ENCODE data around the gene SIRT5.

Gene SIRT5

GRCh38 chr6:13617066-13617465 lies 42.7 kb downstream of the SIRT5 start:
- no peak overlapping the region for H3K27ac ChIP-seq (ENCODE audit: low read depth, low read length)
- peaks cover 3 to 27% (median 23%) of the 10 kb centered on the region in 5 donors for H3K4me1 ChIP-seq (ENCODE audit: control insufficient read depth in 5 of 5, insufficient read depth in 5 of 5, low read length in 5 of 5)
- peak overlapping the region in 1 of 5 donors; percentile 35 for H3K9ac ChIP-seq (ENCODE audit: low read length in 5 of 5)
- H3K9me3 ChIP-seq (ENCODE audit: control insufficient read depth in 5 of 5, low read length in 5 of 5) = no peaks in the 10 kb centered on the region
- no peaks in the 10 kb centered on the region for H3K27me3 ChIP-seq (ENCODE audit: control insufficient read depth in 5 of 5, insufficient read depth in 4 of 5, low read length in 5 of 5)
- H3K4me3 ChIP-seq (ENCODE audit: low read depth in 1 of 5, low read length in 5 of 5) = no peak overlapping the region
- H3K36me3 ChIP-seq (ENCODE audit: control insufficient read depth in 5 of 5, insufficient read depth in 5 of 5, low read length in 5 of 5) = peaks cover 38 to 58% (median 48%) of the 10 kb centered on the region in 5 donors

GRCh38 chr6:13624871-13625288 lies 50.5 kb downstream of the SIRT5 start:
- Histone ChIP-seq H3K36me3 (ENCODE audit: control insufficient read depth in 5 of 5, insufficient read depth in 5 of 5, low read length in 5 of 5) (peaks cover 53 to 85% (median 79%) of the 10 kb centered on the region in 5 donors), H3K9me3 (ENCODE audit: control insufficient read depth in 5 of 5, low read length in 5 of 5) (no peaks in the 10 kb centered on the region), H3K27me3 (ENCODE audit: control insufficient read depth in 5 of 5, insufficient read depth in 4 of 5, low read length in 5 of 5) (no peaks in the 10 kb centered on the region), H3K4me1 (ENCODE audit: control insufficient read depth in 5 of 5, insufficient read depth in 5 of 5, low read length in 5 of 5) (no peaks in the 10 kb centered on the region), H3K9ac (ENCODE audit: low read length in 5 of 5) (no peak overlapping the region), H3K4me3 (ENCODE audit: low read depth in 1 of 5, low read length in 5 of 5) (no peak overlapping the region), H3K27ac (ENCODE audit: low read depth, low read length) (no peak overlapping the region)

- no peaks in the 10 kb centered on the region for H3K27me3 ChIP-seq (ENCODE audit: control insufficient read depth in 5 of 5, insufficient read depth in 4 of 5, low read length in 5 of 5)
- H3K4me1 ChIP-seq (ENCODE audit: control insufficient read depth in 5 of 5, insufficient read depth in 5 of 5, low read length in 5 of 5) = peaks cover 0 to 6% (median 3%) of the 10 kb centered on the region in 5 donors
- H3K9ac ChIP-seq (ENCODE audit: low read length in 5 of 5) = no peak overlapping the region
- H3K27ac ChIP-seq (ENCODE audit: low read depth, low read length) = no peak overlapping the region
- H3K36me3 ChIP-seq (ENCODE audit: control insufficient read depth in 5 of 5, insufficient read depth in 5 of 5, low read length in 5 of 5) = peaks cover 34 to 65% (median 52%) of the 10 kb centered on the region in 5 donors
- H3K9me3 ChIP-seq (ENCODE audit: control insufficient read depth in 5 of 5, low read length in 5 of 5) = no peaks in the 10 kb centered on the region
- no peak overlapping the region for H3K4me3 ChIP-seq (ENCODE audit: low read depth in 1 of 5, low read length in 5 of 5)
These were observed 55.2 kb downstream of the SIRT5 start for GRCh38 chr6:13629459-13630116.

GRCh38 chr6:13630499-13630898 lies 56.1 kb downstream of the SIRT5 start:
- H3K9me3 ChIP-seq (ENCODE audit: control insufficient read depth in 5 of 5, low read length in 5 of 5) = no peaks in the 10 kb centered on the region
- no peaks in the 10 kb centered on the region for H3K27me3 ChIP-seq (ENCODE audit: control insufficient read depth in 5 of 5, insufficient read depth in 4 of 5, low read length in 5 of 5)
- H3K9ac ChIP-seq (ENCODE audit: low read length in 5 of 5) = no peak overlapping the region
- H3K4me1 ChIP-seq (ENCODE audit: control insufficient read depth in 5 of 5, insufficient read depth in 5 of 5, low read length in 5 of 5) = peaks cover 0 to 6% (median 3%) of the 10 kb centered on the region in 5 donors
- no peak overlapping the region for H3K27ac ChIP-seq (ENCODE audit: low read depth, low read length)
- no peak overlapping the region for H3K4me3 ChIP-seq (ENCODE audit: low read depth in 1 of 5, low read length in 5 of 5)
- peaks cover 27 to 56% (median 44%) of the 10 kb centered on the region in 5 donors for H3K36me3 ChIP-seq (ENCODE audit: control insufficient read depth in 5 of 5, insufficient read depth in 5 of 5, low read length in 5 of 5)

- peaks cover 0 to 6% (median 3%) of the 10 kb centered on the region in 5 donors for H3K4me1 ChIP-seq (ENCODE audit: control insufficient read depth in 5 of 5, insufficient read depth in 5 of 5, low read length in 5 of 5)
- no peaks in the 10 kb centered on the region for H3K27me3 ChIP-seq (ENCODE audit: control insufficient read depth in 5 of 5, insufficient read depth in 4 of 5, low read length in 5 of 5)
- H3K27ac ChIP-seq (ENCODE audit: low read depth, low read length) = no peak overlapping the region
- H3K9me3 ChIP-seq (ENCODE audit: control insufficient read depth in 5 of 5, low read length in 5 of 5) = no peaks in the 10 kb centered on the region
- H3K4me3 ChIP-seq (ENCODE audit: low read depth in 1 of 5, low read length in 5 of 5) = no peak overlapping the region
- H3K36me3 ChIP-seq (ENCODE audit: control insufficient read depth in 5 of 5, insufficient read depth in 5 of 5, low read length in 5 of 5) = peaks cover 28 to 45% (median 44%) of the 10 kb centered on the region in 5 donors
- H3K9ac ChIP-seq (ENCODE audit: low read length in 5 of 5) = no peak overlapping the region
These were observed 58.9 kb downstream of the SIRT5 start for GRCh38 chr6:13633343-13633742.

- Histone ChIP-seq H3K36me3 (ENCODE audit: control insufficient read depth in 5 of 5, insufficient read depth in 5 of 5, low read length in 5 of 5) (peaks cover 27 to 45% (median 35%) of the 10 kb centered on the region in 5 donors), H3K4me3 (ENCODE audit: low read depth in 1 of 5, low read length in 5 of 5) (no peak overlapping the region), H3K27ac (ENCODE audit: low read depth, low read length) (no peak overlapping the region), H3K9ac (ENCODE audit: low read length in 5 of 5) (peak overlapping the region in 1 of 5 donors; percentile 4), H3K4me1 (ENCODE audit: control insufficient read depth in 5 of 5, insufficient read depth in 5 of 5, low read length in 5 of 5) (peaks cover 0 to 6% (median 3%) of the 10 kb centered on the region in 5 donors), H3K27me3 (ENCODE audit: control insufficient read depth in 5 of 5, insufficient read depth in 4 of 5, low read length in 5 of 5) (no peaks in the 10 kb centered on the region), H3K9me3 (ENCODE audit: control insufficient read depth in 5 of 5, low read length in 5 of 5) (no peaks in the 10 kb centered on the region)
These were observed 61.7 kb downstream of the SIRT5 start for GRCh38 chr6:13635948-13636658.

GRCh38 chr6:13638014-13638413 lies 63.6 kb downstream of the SIRT5 start:
- Histone ChIP-seq H3K4me3 (ENCODE audit: low read depth in 1 of 5, low read length in 5 of 5) (no peak overlapping the region), H3K27me3 (ENCODE audit: control insufficient read depth in 5 of 5, insufficient read depth in 4 of 5, low read length in 5 of 5) (no peaks in the 10 kb centered on the region), H3K9me3 (ENCODE audit: control insufficient read depth in 5 of 5, low read length in 5 of 5) (no peaks in the 10 kb centered on the region), H3K36me3 (ENCODE audit: control insufficient read depth in 5 of 5, insufficient read depth in 5 of 5, low read length in 5 of 5) (peaks cover 20 to 32% (median 30%) of the 10 kb centered on the region in 5 donors), H3K9ac (ENCODE audit: low read length in 5 of 5) (no peak overlapping the region), H3K27ac (ENCODE audit: low read depth, low read length) (no peak overlapping the region), H3K4me1 (ENCODE audit: control insufficient read depth in 5 of 5, insufficient read depth in 5 of 5, low read length in 5 of 5) (peaks cover 0 to 4% (median 3%) of the 10 kb centered on the region in 5 donors)

GRCh38 chr6:13638626-13639025 lies 64.2 kb downstream of the SIRT5 start:
- H3K36me3 ChIP-seq (ENCODE audit: control insufficient read depth in 5 of 5, insufficient read depth in 5 of 5, low read length in 5 of 5) = peaks cover 25 to 38% (median 35%) of the 10 kb centered on the region in 5 donors
- H3K4me3 ChIP-seq (ENCODE audit: low read depth in 1 of 5, low read length in 5 of 5) = no peak overlapping the region
- H3K9me3 ChIP-seq (ENCODE audit: control insufficient read depth in 5 of 5, low read length in 5 of 5) = no peaks in the 10 kb centered on the region
- no peaks in the 10 kb centered on the region for H3K27me3 ChIP-seq (ENCODE audit: control insufficient read depth in 5 of 5, insufficient read depth in 4 of 5, low read length in 5 of 5)
- no peak overlapping the region for H3K27ac ChIP-seq (ENCODE audit: low read depth, low read length)
- no peak overlapping the region for H3K9ac ChIP-seq (ENCODE audit: low read length in 5 of 5)
- H3K4me1 ChIP-seq (ENCODE audit: control insufficient read depth in 5 of 5, insufficient read depth in 5 of 5, low read length in 5 of 5) = peaks cover 0 to 4% (median 3%) of the 10 kb centered on the region in 5 donors

- no peak overlapping the region for H3K4me3 ChIP-seq (ENCODE audit: low read depth in 1 of 5, low read length in 5 of 5)
These were observed 66.9 kb downstream of the SIRT5 start for GRCh38 chr6:13641315-13641714.

GRCh38 chr6:13643125-13643524 lies 68.7 kb downstream of the SIRT5 start:
- H3K36me3 ChIP-seq (ENCODE audit: control insufficient read depth in 5 of 5, insufficient read depth in 5 of 5, low read length in 5 of 5) = peaks cover 12 to 25% (median 17%) of the 10 kb centered on the region in 5 donors
- no peak overlapping the region for H3K27ac ChIP-seq (ENCODE audit: low read depth, low read length)
- H3K9ac ChIP-seq (ENCODE audit: low read length in 5 of 5) = no peak overlapping the region
- H3K4me3 ChIP-seq (ENCODE audit: low read depth in 1 of 5, low read length in 5 of 5) = no peak overlapping the region
- H3K27me3 ChIP-seq (ENCODE audit: control insufficient read depth in 5 of 5, insufficient read depth in 4 of 5, low read length in 5 of 5) = no peaks in the 10 kb centered on the region
- H3K9me3 ChIP-seq (ENCODE audit: control insufficient read depth in 5 of 5, low read length in 5 of 5) = no peaks in the 10 kb centered on the region
- H3K4me1 ChIP-seq (ENCODE audit: control insufficient read depth in 5 of 5, insufficient read depth in 5 of 5, low read length in 5 of 5) = peaks cover 0 to 3% (median 0%) of the 10 kb centered on the region in 5 donors

More at GRCh38 chr6:13641315-13641714, 66.9 kb downstream of the SIRT5 start:
- no peaks in the 10 kb centered on the region for H3K9me3 ChIP-seq (ENCODE audit: control insufficient read depth in 5 of 5, low read length in 5 of 5)
- peak overlapping the region; percentile 2 for H3K27ac ChIP-seq (ENCODE audit: low read depth, low read length)
- no peak overlapping the region for H3K9ac ChIP-seq (ENCODE audit: low read length in 5 of 5)
- H3K27me3 ChIP-seq (ENCODE audit: control insufficient read depth in 5 of 5, insufficient read depth in 4 of 5, low read length in 5 of 5) = no peaks in the 10 kb centered on the region
- peaks cover 21 to 38% (median 30%) of the 10 kb centered on the region in 5 donors for H3K36me3 ChIP-seq (ENCODE audit: control insufficient read depth in 5 of 5, insufficient read depth in 5 of 5, low read length in 5 of 5)
- peaks cover 0 to 3% (median 0%) of the 10 kb centered on the region in 5 donors for H3K4me1 ChIP-seq (ENCODE audit: control insufficient read depth in 5 of 5, insufficient read depth in 5 of 5, low read length in 5 of 5)
